Measurements from ENCODE around the gene KCNN3. TPM values are rescaled to one million over a fixed set of nuclear protein-coding genes. Genes with fewer than 3 reads are reported as not detected.
A peak's percentile ranks its signal among the peaks of the same experiment; 100 is the strongest.

The KCNN3 gene
- total RNA-seq, 1 experiment from 2014 or later = 0.26 TPM

- H3K9ac ChIP-seq (ENCODE audit: low read length) = no peak overlapping the region
- peaks cover 44% of the 10 kb centered on the region for H3K27me3 ChIP-seq (ENCODE audit: low read length)
- H3K4me2 ChIP-seq (ENCODE audit: low read length) = peak overlapping the region; percentile 45
- no peak overlapping the region for H3K27ac ChIP-seq (ENCODE audit: low read length)
- no peak overlapping the region for H3K4me3 ChIP-seq (ENCODE audit: low read length)
- H3K9me3 ChIP-seq (ENCODE audit: low read length) = no peaks in the 10 kb centered on the region
- no peaks in the 10 kb centered on the region for H3K79me2 ChIP-seq (ENCODE audit: low read length)
- BruUV-seq (replicated peaks) = no TSS peak
- H4K20me1 ChIP-seq (ENCODE audit: low read length) = no peaks in the 10 kb centered on the region
- POLR2A ChIA-PET (ENCODE audit: unreplicated experiment) = no interaction called here
- TF ChIP-seq EZH2phosphoT487 (IDR thresholded peaks at IDR 0.05; ENCODE audit: borderline replicate concordance, low read length) (no peak), EZH2 (IDR thresholded peaks at IDR 0.05; ENCODE audit: low read length, unreplicated experiment) (no peak), CTCF (conservative IDR thresholded peaks at IDR 0.05; ENCODE audit: low read depth, low read length) (peak; percentile 79)
- no peaks in the 10 kb centered on the region for H3K4me1 ChIP-seq (ENCODE audit: insufficient read depth, low read length)
- CTCF ChIA-PET = no interaction called here
- ATAC-seq (peak; percentile 89), DNase-seq (peak; percentile 56)
- no peaks in the 10 kb centered on the region for H3K36me3 ChIP-seq (ENCODE audit: low read depth, low read length)
- H3K9me2 ChIP-seq (replicated peaks; ENCODE audit: low read length) = no peaks in the 10 kb centered on the region
- H3F3A ChIP-seq (ENCODE audit: low read length, unreplicated experiment) = no peaks in the 10 kb centered on the region
- peak overlapping the region; percentile 55; the same call in 1 of the 2 replicates for H2AFZ ChIP-seq (ENCODE audit: low read length)
- intact Hi-C loops (cut with micrococcal nuclease) = loop anchor here (1.0 to 2.0 kb wide), 3 partner anchors 91 to 280 kb away; partner anchors contain the start of gene UBE2Q1
Measured at GRCh38 chr1:154760469-154760933, 109.6 kb downstream of the KCNN3 start.

GRCh38 chr1:154759793-154760192, 110.3 kb downstream of the KCNN3 start:
- Histone ChIP-seq H3K9me3 (ENCODE audit: low read length) (no peaks in the 10 kb centered on the region), H3K4me1 (ENCODE audit: insufficient read depth, low read length) (no peaks in the 10 kb centered on the region), H3K9me2 (replicated peaks; ENCODE audit: low read length) (no peaks in the 10 kb centered on the region), H3K4me3 (ENCODE audit: low read length) (no peak overlapping the region), H3K36me3 (ENCODE audit: low read depth, low read length) (no peaks in the 10 kb centered on the region), H3K79me2 (ENCODE audit: low read length) (no peaks in the 10 kb centered on the region), H3K4me2 (ENCODE audit: low read length) (no peak overlapping the region), H2AFZ (ENCODE audit: low read length) (no peak overlapping the region), H4K20me1 (ENCODE audit: low read length) (no peaks in the 10 kb centered on the region), H3K27ac (ENCODE audit: low read length) (no peak overlapping the region), H3K27me3 (ENCODE audit: low read length) (peaks cover 43% of the 10 kb centered on the region), H3K9ac (ENCODE audit: low read length) (no peak overlapping the region), H3F3A (ENCODE audit: low read length, unreplicated experiment) (no peaks in the 10 kb centered on the region)
- TF ChIP-seq EZH2phosphoT487 (IDR thresholded peaks at IDR 0.05; ENCODE audit: borderline replicate concordance, low read length) = no peak
- TF ChIP-seq EZH2 (IDR thresholded peaks at IDR 0.05; ENCODE audit: low read length, unreplicated experiment) = no peak
- no peak for TF ChIP-seq CTCF (conservative IDR thresholded peaks at IDR 0.05; ENCODE audit: low read depth, low read length)
- ATAC-seq = no peak
- ChIA-PET CTCF (interaction anchor here (0.5 to 0.7 kb wide), 3 partner anchors 45 to 293 kb away, joined by 3 to 4 read pairs (median 3); no protein-coding TSS in a partner anchor), POLR2A (ENCODE audit: unreplicated experiment) (no interaction called here)
- no TSS peak for BruUV-seq (replicated peaks)
- no peak for DNase-seq
- intact Hi-C loops (cut with micrococcal nuclease) = loop anchor here (1.0 to 2.0 kb wide), 3 partner anchors 90 to 279 kb away; partner anchors contain the start of gene UBE2Q1

- Histone ChIP-seq H3K27ac (ENCODE audit: low read length) (no peak overlapping the region), H3K36me3 (ENCODE audit: low read depth, low read length) (no peaks in the 10 kb centered on the region), H3K79me2 (ENCODE audit: low read length) (no peaks in the 10 kb centered on the region), H2AFZ (ENCODE audit: low read length) (no peak overlapping the region), H3K9me2 (replicated peaks; ENCODE audit: low read length) (no peaks in the 10 kb centered on the region), H3K9ac (ENCODE audit: low read length) (no peak overlapping the region), H3K4me2 (ENCODE audit: low read length) (no peak overlapping the region), H3K4me3 (ENCODE audit: low read length) (no peak overlapping the region), H3K9me3 (ENCODE audit: low read length) (no peaks in the 10 kb centered on the region), H4K20me1 (ENCODE audit: low read length) (no peaks in the 10 kb centered on the region), H3F3A (ENCODE audit: low read length, unreplicated experiment) (no peaks in the 10 kb centered on the region), H3K27me3 (ENCODE audit: low read length) (peaks cover 43% of the 10 kb centered on the region), H3K4me1 (ENCODE audit: insufficient read depth, low read length) (no peaks in the 10 kb centered on the region)
- CTCF ChIA-PET = interaction anchor here (0.5 kb wide), 1 partner anchor 46 kb away, joined by 3 read pairs; no protein-coding TSS in a partner anchor
- ATAC-seq (no peak), DNase-seq (no peak)
- POLR2A ChIA-PET (ENCODE audit: unreplicated experiment) = no interaction called here
- no TSS peak for BruUV-seq (replicated peaks)
- TF ChIP-seq CTCF (conservative IDR thresholded peaks at IDR 0.05; ENCODE audit: low read depth, low read length) = no peak
- intact Hi-C loops (cut with micrococcal nuclease) = no loop called here
Measured at GRCh38 chr1:154759196-154759595, 110.9 kb downstream of the KCNN3 start.
